H9 (cell line): ENCODE data around the gene RYR1. TPM values are rescaled to one million over a fixed set of nuclear protein-coding genes. Genes with fewer than 3 reads are reported as not detected.

ENCODE experiments used
- DNase-seq: peaks from one replicate; pipeline ENCODE4 v3.0.0-alpha.2; 2017
- H2AFZ ChIP-seq: one replicate; pipeline ENCODE4 v1.6.1; 2013; ENCODE audit warnings: mild to moderate bottlenecking, low read length, control low read depth, moderate library complexity
- H2AK5ac ChIP-seq: 2 replicates; pipeline ENCODE4 v1.6.1; 2013; ENCODE audit warnings: low read length, control low read depth, mixed read lengths; ENCODE audit not compliant: insufficient read length
- H2BK120ac ChIP-seq: one replicate; pipeline ENCODE4 v1.6.1; 2013; ENCODE audit warnings: low read depth, mild to moderate bottlenecking, low read length, control low read depth, inconsistent platforms; ENCODE audit not compliant: poor library complexity, severe bottlenecking
- H2BK12ac ChIP-seq: 2 replicates; pipeline ENCODE4 v1.6.1; 2013; ENCODE audit warnings: low read length, control low read depth, mixed read lengths, low read depth; ENCODE audit not compliant: insufficient read length
- H2BK15ac ChIP-seq: 2 replicates; pipeline ENCODE4 v1.6.1; 2013; ENCODE audit warnings: low read depth, low read length, control low read depth
- H2BK20ac ChIP-seq: one replicate; pipeline ENCODE4 v1.6.1; 2013; ENCODE audit warnings: low read depth, mild to moderate bottlenecking, low read length, control low read depth, inconsistent platforms; ENCODE audit not compliant: poor library complexity, severe bottlenecking
- H2BK5ac ChIP-seq: 2 replicates; pipeline ENCODE4 v1.6.1; 2013; ENCODE audit warnings: low read length, control low read depth, mixed read lengths; ENCODE audit not compliant: insufficient read length
- H3K14ac ChIP-seq: 2 replicates; pipeline ENCODE4 v1.6.1; 2013; ENCODE audit warnings: low read length, control low read depth; ENCODE audit not compliant: insufficient read depth
- H3K18ac ChIP-seq: 2 replicates; pipeline ENCODE4 v1.6.1; 2013; ENCODE audit warnings: low read depth, mild to moderate bottlenecking, mixed read lengths, low read length, control low read depth; ENCODE audit not compliant: insufficient read length
- H3K23ac ChIP-seq: 2 replicates; pipeline ENCODE4 v1.6.1; 2013; ENCODE audit warnings: low read length, control low read depth, mixed read lengths, low read depth; ENCODE audit not compliant: insufficient read length
- H3K23me2 ChIP-seq: 2 replicates; pipeline ENCODE4 v1.6.1; 2013; ENCODE audit warnings: low read depth, mild to moderate bottlenecking, mixed read lengths, low read length, control low read depth; ENCODE audit not compliant: insufficient read length, poor library complexity, severe bottlenecking
- H3K27ac ChIP-seq: 2 replicates; pipeline ENCODE4 v1.5.1; 2013; ENCODE audit warnings: low read length, control low read depth, mixed read lengths, low read depth; ENCODE audit not compliant: insufficient read length
- H3K27me3 ChIP-seq: 2 replicates; pipeline ENCODE4 v1.6.1; 2013; ENCODE audit warnings: low read length, control low read depth, inconsistent platforms; ENCODE audit not compliant: insufficient read depth
- H3K4ac ChIP-seq: 2 replicates; pipeline ENCODE4 v1.6.1; 2013; ENCODE audit warnings: low read depth, mild to moderate bottlenecking, control low read depth, inconsistent platforms, low read length, moderate library complexity
- H3K4me1 ChIP-seq: 2 replicates; pipeline ENCODE4 v1.6.1; 2013; ENCODE audit warnings: low read length, control low read depth, inconsistent platforms; ENCODE audit not compliant: insufficient read depth
- H3K4me2 ChIP-seq: 2 replicates; pipeline ENCODE4 v1.6.1; 2013; ENCODE audit warnings: low read length, control low read depth, mixed read lengths; ENCODE audit not compliant: insufficient read length, insufficient read depth
- H3K56ac ChIP-seq: 2 replicates; pipeline ENCODE4 v1.6.1; 2013; ENCODE audit warnings: low read depth, mild to moderate bottlenecking, mixed read lengths, low read length, control low read depth; ENCODE audit not compliant: insufficient read length
- H3K79me1 ChIP-seq: 2 replicates; pipeline ENCODE4 v1.6.1; 2013; ENCODE audit warnings: low read depth, mild to moderate bottlenecking, moderate library complexity, low read length, control low read depth, inconsistent platforms; ENCODE audit not compliant: insufficient read depth, poor library complexity, severe bottlenecking
- H3K79me2 ChIP-seq: 2 replicates; pipeline ENCODE4 v1.6.1; 2013; ENCODE audit warnings: low read length, control low read depth, inconsistent platforms; ENCODE audit not compliant: insufficient read depth
- H3K9ac ChIP-seq: 2 replicates; pipeline ENCODE4 v1.6.1; 2013; ENCODE audit warnings: low read length, control low read depth, mixed read lengths; ENCODE audit not compliant: insufficient read length; ENCODE audit errors: extremely low read depth
- H3K9me3 ChIP-seq: one replicate; pipeline ENCODE4 v1.6.1; 2013; ENCODE audit warnings: low read depth, low read length, inconsistent platforms; ENCODE audit not compliant: control insufficient read depth
- H3T11ph ChIP-seq: one replicate; pipeline ENCODE4 v1.6.1; 2013; ENCODE audit warnings: mild to moderate bottlenecking, low read length, control low read depth, inconsistent platforms
- H4K20me1 ChIP-seq: one replicate; pipeline ENCODE4 v1.6.1; 2013; ENCODE audit not compliant: control insufficient read depth, insufficient read length, insufficient read depth
- H4K5ac ChIP-seq: 2 replicates; pipeline ENCODE4 v1.6.1; 2013; ENCODE audit warnings: low read depth, mild to moderate bottlenecking, mixed read lengths, low read length, control low read depth; ENCODE audit not compliant: insufficient read length
- H4K8ac ChIP-seq: replicated peaks from 2 replicates; pipeline ENCODE4 v1.6.1; 2013; ENCODE audit warnings: low read length, control low read depth, mixed read lengths, low read depth; ENCODE audit not compliant: insufficient read length
- H4K91ac ChIP-seq: 2 replicates; pipeline ENCODE4 v1.6.1; 2013; ENCODE audit warnings: low read depth, mild to moderate bottlenecking, moderate library complexity, mixed read lengths, low read length, control low read depth; ENCODE audit not compliant: insufficient read length
- H3K27ac Mint-ChIP-seq, 3 experiments: 2 replicates in 2 of 3; 3 replicates in 1 of 3; pipeline ENCODE4 v1.8.0; 2020 to 2021; ENCODE audit warnings: mixed read lengths in 3 of 3, mild to moderate bottlenecking in 1 of 3, moderate library complexity in 1 of 3
- H3K27me3 Mint-ChIP-seq: 2 replicates; pipeline ENCODE4 v1.8.0; 2021; ENCODE audit warnings: low read depth, mild to moderate bottlenecking, moderate library complexity, mixed read lengths
- H3K36me3 Mint-ChIP-seq, 3 experiments: 2 replicates in 2 of 3; 3 replicates in 1 of 3; pipeline ENCODE4 v1.8.0; 2020 to 2021; ENCODE audit warnings: low read depth in 3 of 3, mixed read lengths in 3 of 3; ENCODE audit not compliant: insufficient read depth in 1 of 3
- H3K4me1 Mint-ChIP-seq, 2 experiments: 2 replicates each; pipeline ENCODE4 v1.8.0; 2020; ENCODE audit warnings: mixed read lengths in 2 of 2
- H3K4me3 Mint-ChIP-seq, 2 experiments: 2 replicates in 1 of 2; 3 replicates in 1 of 2; pipeline ENCODE4 v1.8.0; 2020 to 2021; ENCODE audit warnings: mild to moderate bottlenecking in 2 of 2, mixed read lengths in 2 of 2, moderate library complexity in 1 of 2
- H3K9me3 Mint-ChIP-seq, 2 experiments: 2 replicates in 1 of 2; 3 replicates in 1 of 2; pipeline ENCODE4 v1.8.0; 2020; ENCODE audit warnings: mild to moderate bottlenecking in 2 of 2, mixed read lengths in 2 of 2, moderate library complexity in 1 of 2
- CTCF ChIP-seq: fragments of 200-600 bp; sonication (generic); conservative IDR thresholded peaks from 3 replicates; pipeline ENCODE4 v1.8.0; 2021; ENCODE audit warnings: antibody characterized with exemption, mild to moderate bottlenecking
- WGBS: extraction: QIAGEN DNeasy Blood & Tissue Kit; methylation state at CpG from one replicate; pipeline ENCODE4 v1.1.7; 2013; ENCODE audit warnings: missing lambda C conversion rate, low lambda C conversion rate, mixed read lengths; ENCODE audit not compliant: insufficient read length; ENCODE audit errors: extremely low coverage; 5-methylcytosine and 5-hydroxymethylcytosine counted together
- total RNA-seq: library from RNA; stranded (reverse); gene quantifications from 2 replicates; pipeline ENCODE4 v1.2.1, GENCODE V29; 2021

The RYR1 gene
- total RNA-seq, 1 experiment from 2014 or later = 8.9 TPM

DNA sequence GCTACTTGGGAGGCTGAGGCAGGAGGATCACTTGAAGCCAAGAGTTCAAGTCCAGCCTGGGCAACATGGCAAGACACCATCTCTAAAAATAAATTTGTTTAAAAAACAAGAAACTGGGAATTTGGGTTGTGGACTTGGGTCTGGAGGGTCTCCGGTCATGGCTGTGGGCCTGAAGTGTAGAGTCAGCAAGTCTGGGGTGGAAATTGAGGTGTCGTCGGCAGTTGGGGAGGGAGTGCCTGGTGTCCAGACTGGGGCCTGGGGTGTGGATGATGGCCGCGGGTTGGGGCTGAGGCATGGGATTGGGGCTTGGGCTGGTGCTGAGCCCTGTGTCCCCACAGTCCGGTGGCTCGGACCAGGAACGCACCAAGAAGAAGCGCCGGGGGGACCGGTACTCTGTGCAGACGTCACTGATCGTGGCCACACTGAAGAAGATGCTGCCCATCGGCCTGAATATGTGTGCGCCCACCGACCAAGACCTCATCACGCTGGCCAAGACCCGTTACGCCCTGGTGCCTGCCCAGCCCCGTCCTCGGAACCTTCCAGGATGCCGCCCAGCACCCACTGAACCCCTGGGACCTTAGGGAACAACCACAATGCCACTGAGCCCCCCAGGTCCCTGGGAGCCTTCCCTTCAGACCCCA, 91.6 kb downstream of the RYR1 start:
- Histone ChIP-seq H3K9ac (no peak overlapping the region), H3K79me1 (no peaks in the 10 kb centered on the region), H3K18ac (no peak overlapping the region), H3K23me2 (no peaks in the 10 kb centered on the region), H3K23ac (no peak overlapping the region), H3T11ph (no peak overlapping the region), H2AFZ (no peak overlapping the region), H4K20me1 (no peaks in the 10 kb centered on the region), H2BK120ac (no peak overlapping the region), H3K4me2 (no peak overlapping the region), H2BK15ac (no peak overlapping the region), H2AK5ac (no peak overlapping the region), H3K4ac (no peak overlapping the region), H2BK20ac (no peak overlapping the region), H3K27me3 (no peaks in the 10 kb centered on the region), H4K8ac (no peak overlapping the region), H3K4me1 (no peaks in the 10 kb centered on the region), H3K9me3 (no peaks in the 10 kb centered on the region), H4K91ac (no peak overlapping the region), H3K14ac (no peak overlapping the region), H2BK5ac (no peak overlapping the region), H3K27ac (no peak overlapping the region), H2BK12ac (no peak overlapping the region), H4K5ac (no peak overlapping the region), H3K79me2 (no peaks in the 10 kb centered on the region), H3K56ac (no peak overlapping the region)
- H3K27ac Mint-ChIP-seq = no peak overlapping the region
- H3K4me3 Mint-ChIP-seq = no peak overlapping the region
- H3K9me3 Mint-ChIP-seq = no peaks in the 10 kb centered on the region
- no peak for DNase-seq
- WGBS = no CpG with 5 or more reads among the region's 22 CpGs
- H3K36me3 Mint-ChIP-seq = peaks cover 0 to 34% (median 4%) of the 10 kb centered on the region in 3 experiments; a peak in 5 of 7 replicates
- H3K4me1 Mint-ChIP-seq = peaks cover 3 to 11% of the 10 kb centered on the region in 2 experiments
- no peak for TF ChIP-seq CTCF
- no peaks in the 10 kb centered on the region; the same call in 1 of the 2 replicates for H3K27me3 Mint-ChIP-seq
